HG03095 (cell line): ENCODE data around the gene OLFM1.

Experiments used
- ATAC-seq: cut with Tn5 transposase; IDR thresholded peaks from one replicate; pipeline ENCODE4 v1.9.1; 2021; ENCODE audit warnings: moderate library complexity; ENCODE audit not compliant: unreplicated experiment

Gene OLFM1

DNA sequence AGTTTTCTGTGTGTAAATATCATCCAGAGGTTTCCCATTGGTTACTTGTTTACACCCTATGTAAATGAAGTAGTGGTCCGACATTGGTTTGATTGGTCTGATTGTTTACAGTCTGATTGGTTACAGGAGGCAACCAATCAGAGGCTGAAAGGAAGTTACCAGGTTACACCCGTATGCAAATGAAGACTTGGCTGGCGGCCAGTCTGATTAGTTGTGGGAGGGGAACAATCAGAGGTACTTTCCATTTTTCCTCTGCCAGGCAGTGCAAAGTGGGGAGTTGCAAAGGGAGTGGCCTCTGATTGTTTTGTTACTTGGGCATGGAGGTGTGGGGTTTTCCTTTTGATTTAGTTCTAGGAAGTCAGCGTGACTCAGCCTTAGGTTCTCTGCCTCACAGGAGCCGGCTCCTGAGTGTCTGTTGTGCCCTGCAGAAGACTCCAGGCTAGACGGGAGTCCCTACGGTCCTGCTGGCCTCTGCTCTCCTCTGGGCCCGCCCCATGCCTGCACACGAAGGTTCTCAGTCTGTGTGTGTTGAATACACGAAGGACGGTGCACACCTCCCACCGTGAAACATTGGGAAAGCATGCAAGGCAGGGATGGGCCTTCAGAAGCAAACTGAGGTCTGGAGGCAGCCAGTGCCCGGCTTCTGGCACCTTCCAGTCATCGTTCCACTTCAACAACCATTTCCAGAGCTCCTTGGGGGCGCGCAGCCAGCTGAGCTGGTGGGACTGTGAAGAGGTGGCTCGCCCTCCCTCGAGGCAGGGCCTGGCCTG is 42.9 kb downstream of the OLFM1 start:
- ATAC-seq: no peak

- no peak for ATAC-seq
Measured at GRCh38 chr9:135131488-135131887, 44.0 kb downstream of the OLFM1 start.

DNA sequence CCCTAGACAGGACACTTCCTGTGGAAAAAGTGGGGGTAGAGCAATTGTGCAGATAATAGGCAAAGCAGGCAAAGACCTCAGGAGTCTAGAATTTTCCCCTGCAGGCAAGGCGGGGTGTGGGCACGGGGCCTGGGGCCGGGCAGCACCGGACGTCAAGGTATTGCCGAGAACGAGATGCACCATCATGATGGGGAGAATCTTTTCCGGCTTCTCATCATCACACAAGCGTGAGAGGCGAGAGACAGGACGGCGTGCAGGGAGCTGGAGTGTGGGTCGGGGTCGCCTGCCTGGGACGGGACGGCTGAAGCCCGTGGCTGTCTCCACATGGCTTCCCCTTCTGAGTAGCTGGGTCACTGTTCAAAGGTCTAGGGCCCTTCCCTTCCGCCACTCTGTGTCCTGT is 44.5 kb downstream of the OLFM1 start:
- no peak for ATAC-seq

- no peak for ATAC-seq
Measured at GRCh38 chr9:135134268-135135022, 47.0 kb downstream of the OLFM1 start.

GRCh38 chr9:135135171-135135928 is 47.9 kb downstream of the OLFM1 start:
- ATAC-seq: no peak

DNA sequence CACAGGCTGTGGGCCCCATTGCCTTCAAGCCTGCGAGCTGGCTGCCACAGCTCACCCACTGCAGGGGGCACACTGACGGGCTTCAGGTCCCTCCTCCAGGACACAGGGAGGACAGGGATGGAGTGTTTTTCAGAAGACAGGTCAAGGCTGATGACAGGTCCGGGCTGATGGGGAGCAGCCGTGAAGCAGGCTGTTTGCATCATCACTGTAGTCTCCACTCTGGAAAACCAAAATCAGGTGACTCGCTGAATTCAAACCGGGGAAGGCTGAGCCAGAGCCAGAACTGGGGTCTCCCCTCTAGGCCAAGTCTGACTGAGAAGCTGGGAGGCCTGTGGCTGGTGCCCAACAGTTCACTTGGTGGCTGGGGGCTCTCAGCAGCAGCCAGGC is 48.5 kb downstream of the OLFM1 start:
- no peak for ATAC-seq

DNA sequence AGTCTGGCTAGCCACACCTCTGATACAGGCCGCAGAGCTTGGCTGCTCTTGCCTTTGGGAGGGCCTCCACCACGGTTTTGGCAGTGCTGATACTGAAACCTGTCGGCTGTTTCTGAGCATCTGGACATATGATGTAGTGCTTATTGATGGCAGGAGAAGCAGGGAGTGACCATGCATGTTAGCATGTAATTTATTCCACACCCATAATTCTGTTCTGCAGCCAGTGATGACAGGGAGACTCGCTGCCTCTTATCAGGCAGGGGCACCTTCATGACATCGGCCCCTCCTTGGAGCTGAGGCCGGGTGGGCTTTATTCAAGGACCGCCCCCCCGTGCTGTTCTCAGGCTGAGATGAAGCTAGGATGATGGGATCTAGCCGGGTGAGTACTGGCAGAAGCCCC is 49.0 kb downstream of the OLFM1 start:
- ATAC-seq: no peak

GRCh38 chr9:135136991-135137832 is 49.7 kb downstream of the OLFM1 start:
- no peak for ATAC-seq

DNA sequence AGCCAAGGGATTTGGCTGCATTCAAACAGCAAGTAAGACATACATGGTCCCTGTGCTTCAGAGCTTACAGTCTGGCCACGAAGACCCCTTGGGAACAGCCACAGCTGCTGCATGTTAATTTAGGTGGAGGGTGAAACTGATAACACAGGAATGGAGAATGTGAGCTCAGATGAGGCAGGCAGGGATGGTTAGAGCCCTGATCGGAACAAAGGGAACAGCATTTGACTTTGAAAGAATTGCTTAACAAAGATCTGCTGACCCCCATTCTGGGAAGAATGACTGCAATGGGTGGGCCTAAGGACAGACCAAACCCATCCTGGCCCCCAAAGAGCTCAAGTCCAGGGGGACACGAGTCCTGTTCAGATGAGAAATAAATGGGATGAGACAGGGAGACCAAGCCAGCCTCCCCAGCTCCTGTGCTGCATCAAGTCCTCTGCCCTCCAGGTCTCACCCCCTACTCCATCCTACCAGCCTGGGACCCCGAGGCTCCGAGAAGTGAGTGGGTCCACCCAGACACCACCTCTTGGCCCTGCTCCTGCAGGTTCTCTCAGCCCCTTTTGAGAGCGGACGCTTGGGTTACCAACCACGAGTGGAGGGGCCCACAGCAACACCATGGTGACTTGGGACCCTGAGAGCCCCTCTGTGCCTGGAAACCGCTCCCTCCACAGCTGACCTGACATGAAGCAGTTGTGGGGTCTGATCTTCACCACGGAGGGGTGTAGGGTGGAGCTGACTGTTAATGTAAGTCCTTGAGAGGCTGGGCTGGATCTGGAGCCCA is 50.8 kb downstream of the OLFM1 start:
- ATAC-seq: no peak

- no peak for ATAC-seq
Measured at GRCh38 chr9:135139366-135139959, 52.0 kb downstream of the OLFM1 start.

- ATAC-seq: no peak
Measured at GRCh38 chr9:135141183-135141774, 53.8 kb downstream of the OLFM1 start.

GRCh38 chr9:135144581-135145170 is 57.2 kb downstream of the OLFM1 start:
- ATAC-seq: no peak

DNA sequence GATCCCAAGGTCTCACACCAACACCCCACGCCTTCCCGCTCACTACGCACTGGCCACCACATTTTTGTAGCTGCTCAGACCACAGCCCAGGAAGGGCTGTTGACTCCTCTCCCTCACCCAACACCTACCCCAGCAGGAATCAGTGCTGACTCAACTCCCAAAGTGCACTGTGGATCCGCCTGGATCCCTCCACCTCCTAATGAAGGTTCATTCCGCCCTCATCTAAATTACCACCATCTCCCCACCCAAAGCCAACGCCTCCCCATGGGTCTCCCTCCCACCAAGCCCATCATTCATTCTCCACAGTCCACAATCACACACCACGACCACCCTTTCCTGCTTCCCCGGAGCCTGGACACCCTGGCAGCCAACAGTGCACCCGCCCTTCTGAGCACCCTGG is 57.8 kb downstream of the OLFM1 start:
- no peak for ATAC-seq

DNA sequence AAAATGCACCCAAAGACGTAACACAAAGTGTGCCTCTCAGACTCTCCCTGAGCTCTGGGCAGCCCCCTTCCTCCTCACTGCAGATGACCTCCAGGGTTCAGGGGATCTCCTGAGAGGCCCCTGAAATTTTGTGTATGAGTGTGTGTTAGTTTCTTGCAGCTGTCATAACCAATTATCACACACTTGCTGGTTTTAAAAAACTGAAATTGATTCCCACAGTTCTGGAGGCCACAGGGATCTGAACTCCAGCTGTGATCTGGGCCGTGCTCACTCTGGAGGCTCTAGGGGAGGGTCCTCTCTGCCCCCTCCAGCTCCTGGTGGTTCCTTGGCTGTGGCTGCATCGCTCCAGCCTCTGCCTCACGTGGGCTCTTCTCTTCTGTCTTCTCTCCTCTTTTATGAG is 58.8 kb downstream of the OLFM1 start:
- ATAC-seq: no peak

- ATAC-seq: no peak
Measured at GRCh38 chr9:135146766-135147473, 59.5 kb downstream of the OLFM1 start.

- ATAC-seq: no peak
Measured at GRCh38 chr9:135147474-135147805, 60.0 kb downstream of the OLFM1 start.

DNA sequence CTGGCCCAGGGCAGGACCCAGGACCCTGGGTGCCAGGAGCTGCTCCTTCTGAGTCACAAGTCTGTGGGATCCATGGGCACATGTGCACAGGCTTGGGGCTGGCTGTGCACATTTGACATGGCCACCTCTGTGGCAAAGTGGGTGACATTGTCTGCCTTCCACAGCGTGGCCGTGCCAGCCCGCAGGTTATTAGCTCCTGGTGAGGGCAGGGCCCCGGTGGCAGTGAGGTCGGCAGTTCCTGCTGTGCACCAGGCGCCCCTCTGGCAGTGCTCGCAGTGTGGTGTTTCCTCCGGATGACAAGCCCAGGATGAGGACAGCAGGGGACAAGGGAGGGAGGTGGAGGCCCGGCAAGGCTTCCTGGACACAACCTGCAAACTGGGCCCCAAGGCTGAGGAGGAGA is 60.5 kb downstream of the OLFM1 start:
- ATAC-seq: no peak

- ATAC-seq: no peak
Measured at GRCh38 chr9:135148386-135148785, 60.9 kb downstream of the OLFM1 start.
